BE2C (cell line): ENCODE data around the gene HAO2.

Source experiments
- DNase-seq: peaks from one replicate; pipeline ENCODE4 v3.0.0-alpha.2; 2020
- H3K27me3 ChIP-seq: fragments of 250-450 bp; sonication (Bioruptor Pico); 2 replicates; pipeline ENCODE4 v1.5.1; 2020; ENCODE audit warnings: mild to moderate bottlenecking
- H3K36me3 ChIP-seq: fragments of 250-450 bp; sonication (Bioruptor Pico); 2 replicates; pipeline ENCODE4 v1.5.1; 2020; ENCODE audit warnings: mild to moderate bottlenecking
- H3K4me1 ChIP-seq: fragments of 250-450 bp; sonication (Bioruptor Pico); 2 replicates; pipeline ENCODE4 v1.5.1; 2020
- H3K4me3 ChIP-seq: 2 replicates; pipeline ENCODE4 v1.5.1; 2011; ENCODE audit warnings: low read depth, low read length
- H3K9me3 ChIP-seq: fragments of 250-450 bp; sonication (Bioruptor Pico); 2 replicates; pipeline ENCODE4 v1.5.1; 2020
- TF ChIP-seq, protein P1 (sequence below): IDR thresholded peaks from 2 replicates; pipeline ENCODE4 v1.5.1; 2012; ENCODE audit warnings: mild to moderate bottlenecking, low read depth, low read length

Gene HAO2

DNA sequence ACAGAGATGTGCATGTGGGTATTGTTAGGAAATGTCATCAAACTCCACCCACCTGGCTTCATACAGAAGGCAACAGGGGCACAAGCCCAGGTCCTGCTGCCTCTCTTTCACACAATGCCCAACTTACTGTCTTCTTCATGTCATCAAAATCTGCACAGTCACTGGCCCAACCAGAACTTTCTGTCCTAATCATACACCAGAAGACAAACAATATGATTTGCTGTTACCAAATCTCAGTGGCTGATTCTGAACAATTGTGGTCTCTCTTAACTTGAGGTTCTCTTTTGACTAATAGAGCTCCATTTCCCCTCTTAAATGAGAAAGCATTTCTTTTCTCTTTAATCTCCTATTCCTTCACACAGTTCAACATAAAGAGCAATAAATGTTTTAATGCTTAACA, 54.0 kb downstream of the HAO2 start:
- Histone ChIP-seq H3K9me3 (no peaks in the 10 kb centered on the region), H3K36me3 (no peaks in the 10 kb centered on the region), H3K4me3 (no peak overlapping the region), H3K27me3 (no peaks in the 10 kb centered on the region; the same call in 1 of the 2 replicates), H3K4me1 (no peaks in the 10 kb centered on the region)
- DNase-seq: no peak
- TF ChIP-seq, protein P1, sequence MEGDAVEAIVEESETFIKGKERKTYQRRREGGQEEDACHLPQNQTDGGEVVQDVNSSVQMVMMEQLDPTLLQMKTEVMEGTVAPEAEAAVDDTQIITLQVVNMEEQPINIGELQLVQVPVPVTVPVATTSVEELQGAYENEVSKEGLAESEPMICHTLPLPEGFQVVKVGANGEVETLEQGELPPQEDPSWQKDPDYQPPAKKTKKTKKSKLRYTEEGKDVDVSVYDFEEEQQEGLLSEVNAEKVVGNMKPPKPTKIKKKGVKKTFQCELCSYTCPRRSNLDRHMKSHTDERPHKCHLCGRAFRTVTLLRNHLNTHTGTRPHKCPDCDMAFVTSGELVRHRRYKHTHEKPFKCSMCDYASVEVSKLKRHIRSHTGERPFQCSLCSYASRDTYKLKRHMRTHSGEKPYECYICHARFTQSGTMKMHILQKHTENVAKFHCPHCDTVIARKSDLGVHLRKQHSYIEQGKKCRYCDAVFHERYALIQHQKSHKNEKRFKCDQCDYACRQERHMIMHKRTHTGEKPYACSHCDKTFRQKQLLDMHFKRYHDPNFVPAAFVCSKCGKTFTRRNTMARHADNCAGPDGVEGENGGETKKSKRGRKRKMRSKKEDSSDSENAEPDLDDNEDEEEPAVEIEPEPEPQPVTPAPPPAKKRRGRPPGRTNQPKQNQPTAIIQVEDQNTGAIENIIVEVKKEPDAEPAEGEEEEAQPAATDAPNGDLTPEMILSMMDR: no peak

DNA sequence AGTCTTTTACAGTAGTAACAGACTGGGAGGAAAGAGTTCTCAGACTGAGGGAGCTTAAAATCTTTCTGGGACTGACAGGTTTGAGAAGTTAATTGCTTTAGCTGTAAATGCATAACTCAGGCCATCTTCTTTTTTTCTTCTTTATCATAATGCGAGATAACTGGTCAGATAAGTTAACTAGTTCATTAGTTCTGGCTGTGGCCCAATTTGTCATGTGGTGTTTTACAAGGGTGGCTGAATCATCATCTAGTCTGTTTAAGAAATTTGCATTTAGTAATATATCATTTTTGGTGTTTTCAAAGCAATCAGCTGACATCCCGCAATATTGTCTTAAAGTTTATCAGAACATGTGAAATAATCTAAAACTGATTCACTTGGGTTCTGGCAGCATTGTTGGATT, 60.4 kb downstream of the HAO2 start:
- Histone ChIP-seq H3K9me3 (no peaks in the 10 kb centered on the region), H3K4me3 (no peak overlapping the region), H3K36me3 (no peaks in the 10 kb centered on the region), H3K27me3 (peaks cover 9% of the 10 kb centered on the region), H3K4me1 (no peaks in the 10 kb centered on the region)
- DNase-seq: no peak
- TF ChIP-seq, protein P1: no peak

DNA sequence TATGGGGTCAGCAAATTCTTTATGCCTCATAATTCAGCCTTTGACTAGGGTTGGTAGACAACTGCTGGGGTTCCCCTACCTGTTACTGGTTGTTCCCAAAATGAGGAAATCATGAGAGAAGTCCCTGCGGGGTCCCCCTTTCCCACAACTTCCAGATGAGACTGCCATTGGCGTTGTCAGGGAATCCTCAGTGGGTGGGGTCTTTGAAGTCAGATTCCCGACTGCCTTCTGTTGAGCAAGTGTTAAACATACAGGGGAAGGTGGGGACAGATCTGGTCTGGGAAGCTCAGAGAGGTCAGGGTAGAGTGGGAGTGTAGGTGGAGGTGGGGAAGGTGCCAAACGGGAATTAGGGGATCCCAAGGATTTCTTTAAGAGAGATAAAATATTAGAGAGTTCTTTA, 61.1 kb downstream of the HAO2 start:
- H3K27me3 ChIP-seq: peaks cover 9% of the 10 kb centered on the region
- H3K4me1 ChIP-seq: no peaks in the 10 kb centered on the region
- TF ChIP-seq, protein P1: no peak
- no peak for DNase-seq
- H3K4me3 ChIP-seq: no peak overlapping the region
- no peaks in the 10 kb centered on the region for H3K36me3 ChIP-seq
- H3K9me3 ChIP-seq: no peaks in the 10 kb centered on the region

DNA sequence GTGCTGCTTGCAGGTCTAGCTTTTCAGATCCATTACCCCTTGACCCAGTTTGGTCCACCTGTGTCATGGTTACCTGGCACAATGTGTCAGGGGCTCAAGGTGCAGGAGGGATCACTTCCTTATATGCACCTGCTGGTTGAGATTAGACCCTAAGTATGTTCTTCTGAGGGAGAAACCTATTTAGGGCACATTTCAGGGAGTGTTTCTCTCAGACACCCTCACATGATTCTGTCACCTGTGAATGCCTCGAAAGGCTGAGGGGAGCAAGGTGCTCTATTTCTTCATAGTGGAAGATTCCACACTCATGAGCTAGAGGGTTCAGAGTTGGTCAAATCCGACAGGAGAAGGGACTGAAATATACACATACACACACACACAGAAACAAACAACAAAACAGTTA, 61.9 kb downstream of the HAO2 start:
- Histone ChIP-seq H3K4me1 (no peaks in the 10 kb centered on the region), H3K36me3 (no peaks in the 10 kb centered on the region), H3K27me3 (peaks cover 9% of the 10 kb centered on the region; the same call in 1 of the 2 replicates), H3K4me3 (no peak overlapping the region), H3K9me3 (no peaks in the 10 kb centered on the region)
- no peak for DNase-seq
- TF ChIP-seq, protein P1: no peak

DNA sequence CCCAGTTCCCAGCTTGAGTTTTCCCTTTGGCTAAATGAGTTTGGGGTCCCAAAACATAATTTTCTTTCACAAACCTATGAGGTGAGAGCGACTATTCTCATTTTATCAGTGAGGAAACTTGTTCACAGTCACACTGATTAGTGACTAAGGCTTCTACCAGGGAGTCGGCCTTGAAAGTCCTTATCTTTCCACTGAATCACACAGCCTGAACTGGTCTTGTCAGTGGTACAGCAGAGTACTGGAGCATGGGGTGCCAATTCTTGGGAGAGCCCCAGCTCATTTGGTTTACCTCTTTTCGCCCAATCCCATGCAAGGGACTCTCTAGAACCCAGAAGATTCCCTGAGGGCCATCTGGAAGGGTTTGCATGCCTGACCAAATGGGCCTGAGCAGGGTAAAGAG, 63.3 kb downstream of the HAO2 start:
- Histone ChIP-seq H3K36me3 (no peaks in the 10 kb centered on the region), H3K4me3 (no peak overlapping the region), H3K9me3 (no peaks in the 10 kb centered on the region), H3K27me3 (peaks cover 9% of the 10 kb centered on the region; the same call in 1 of the 2 replicates), H3K4me1 (no peaks in the 10 kb centered on the region)
- TF ChIP-seq, protein P1: no peak
- no peak for DNase-seq

DNA sequence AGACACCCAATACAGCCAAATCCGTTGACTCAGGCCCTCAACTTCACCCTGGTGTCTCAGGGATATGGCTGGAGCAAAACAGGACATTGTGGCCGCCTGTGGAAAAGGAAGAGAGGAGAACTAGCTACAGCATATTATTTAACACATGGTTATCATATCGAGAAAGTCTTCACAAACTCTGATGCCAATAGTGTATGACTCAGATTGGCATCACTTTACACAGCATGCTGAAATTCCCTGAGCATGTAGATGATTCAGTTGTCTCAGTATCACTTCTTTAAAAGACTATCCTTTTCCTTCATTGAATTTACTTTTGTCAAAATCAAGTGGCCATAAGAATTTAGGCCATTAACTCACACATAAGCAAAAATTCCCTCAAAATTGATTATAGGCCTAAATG, 66.5 kb downstream of the HAO2 start:
- Histone ChIP-seq H3K4me1 (no peaks in the 10 kb centered on the region), H3K4me3 (no peak overlapping the region), H3K36me3 (no peaks in the 10 kb centered on the region), H3K27me3 (no peaks in the 10 kb centered on the region; the same call in 1 of the 2 replicates), H3K9me3 (no peaks in the 10 kb centered on the region)
- no peak for DNase-seq
- TF ChIP-seq, protein P1: no peak
